Fibroblast of lung (primary cell): Measurements from ENCODE around the gene RGS19. TPM values are rescaled to one million over a fixed set of nuclear protein-coding genes. Genes with fewer than 3 reads are reported as not detected.
"Not testable (repeated sequence)": the region's sequence is repeated elsewhere in the genome, so short reads cannot be mapped to it uniquely, and the experiment has no call there.

Source experiments
- DNase-seq, 2 donors: peaks; one replicate each; pipeline versions ENCODE4 v3.0.0 to v3.0.0-alpha.2; 2010; ENCODE audit warnings: low read depth in 2 of 2
- H2AFZ ChIP-seq: 2 replicates; pipeline ENCODE4 v1.5.1; 2012; ENCODE audit warnings: low read length, control low read depth, inconsistent platforms
- H3K27ac ChIP-seq: 2 replicates; pipeline ENCODE4 v1.5.1; 2011; ENCODE audit warnings: low read length, control low read depth; ENCODE audit not compliant: insufficient read depth
- H3K27me3 ChIP-seq: 2 replicates; pipeline ENCODE4 v1.5.1; 2011; ENCODE audit warnings: mild to moderate bottlenecking, low read length; ENCODE audit not compliant: control insufficient read depth, insufficient read depth
- H3K36me3 ChIP-seq: 2 replicates; pipeline ENCODE4 v1.5.1; 2011; ENCODE audit warnings: low read length; ENCODE audit not compliant: control insufficient read depth, insufficient read depth
- H3K4me1 ChIP-seq: 2 replicates; pipeline ENCODE4 v1.5.1; 2011; ENCODE audit warnings: low read length; ENCODE audit not compliant: control insufficient read depth, insufficient read depth; ENCODE audit errors: extremely low read depth
- H3K4me2 ChIP-seq: 2 replicates; pipeline ENCODE4 v1.5.1; 2011; ENCODE audit warnings: low read length, control low read depth; ENCODE audit not compliant: insufficient read depth; ENCODE audit errors: extremely low read depth
- H3K4me3 ChIP-seq, 4 experiments: fragments of 200-600 bp in 1 of 4; sonication (generic) in 1 of 4; replicated peaks in 1 of 4; 2 replicates each; pipeline ENCODE4 v1.5.1; 2011 to 2016; ENCODE audit warnings: low read length in 4 of 4, low read depth in 3 of 4, mild to moderate bottlenecking in 3 of 4, control low read depth in 2 of 4, inconsistent platforms in 1 of 4, mixed read lengths in 1 of 4; ENCODE audit not compliant: insufficient read depth in 1 of 4; ENCODE audit errors: control extremely low read depth in 1 of 4
- H3K79me2 ChIP-seq: 2 replicates; pipeline ENCODE4 v1.5.1; 2012; ENCODE audit warnings: mild to moderate bottlenecking, low read length, inconsistent platforms; ENCODE audit not compliant: control insufficient read depth, insufficient read depth
- H3K9ac ChIP-seq: 2 replicates; pipeline ENCODE4 v1.5.1; 2011; ENCODE audit warnings: mild to moderate bottlenecking, low read length, control low read depth; ENCODE audit not compliant: insufficient read depth
- H3K9me3 ChIP-seq: 2 replicates; pipeline ENCODE4 v1.5.1; 2012; ENCODE audit warnings: low read depth, low read length; ENCODE audit not compliant: control insufficient read depth, insufficient read depth
- H4K20me1 ChIP-seq: 2 replicates; pipeline ENCODE4 v1.5.1; 2011; ENCODE audit warnings: low read length; ENCODE audit not compliant: control insufficient read depth, insufficient read depth; ENCODE audit errors: extremely low read depth
- CTCF ChIP-seq, 2 donors: IDR thresholded peaks in 1 of 2; conservative IDR thresholded peaks in 1 of 2; 1 replicate in 1 of 2; 2 replicates in 1 of 2; pipeline ENCODE4 v1.5.1; 2011 to 2012; ENCODE audit warnings: low read length in 2 of 2, control low read depth in 1 of 2, inconsistent platforms in 1 of 2, low read depth in 1 of 2, mild to moderate bottlenecking in 1 of 2
- EZH2 ChIP-seq: IDR thresholded peaks from 2 replicates; pipeline ENCODE4 v1.5.1; 2012; ENCODE audit warnings: low read length, control low read depth, mild to moderate bottlenecking; ENCODE audit errors: missing control alignments
- polyA plus RNA-seq, 2 donors: library from polyadenylated mRNA; depleted of rRNA in 1 of 2; stranded (reverse) in 1 of 2; unstranded in 1 of 2; fragments of >200 nt; gene quantifications; 2 replicates each; pipeline ENCODE4 v1.2.1, GENCODE V29; 2011 to 2012; ENCODE audit warnings: missing spikeins in 1 of 2
- total RNA-seq: library from RNA; depleted of rRNA; stranded (reverse); fragments of >200 nt; gene quantifications from 2 replicates; pipeline ENCODE4 v1.2.1, GENCODE V29; 2014

The RGS19 gene
- total and polyA plus RNA-seq, 2 donors (not counting 1 experiment from before 2014, with no cell fraction given): 5.8 to 9.1 TPM

- TF ChIP-seq CTCF (conservative IDR thresholded peaks at IDR 0.05 in 1 of 2, IDR thresholded peaks at IDR 0.05 in 1 of 2; ENCODE audit: low read depth in 1 of 2, low read length in 2 of 2) (no peak), EZH2 (no peak)
- Histone ChIP-seq H3K4me1 (no peaks in the 10 kb centered on the region), H3K4me3 (no peak overlapping the region), H3K79me2 (no peaks in the 10 kb centered on the region), H3K36me3 (no peaks in the 10 kb centered on the region), H3K4me2 (no peak overlapping the region), H3K27ac (no peak overlapping the region), H2AFZ (no peak overlapping the region), H3K27me3 (no peaks in the 10 kb centered on the region), H4K20me1 (no peaks in the 10 kb centered on the region), H3K9ac (no peak overlapping the region), H3K9me3 (no peaks in the 10 kb centered on the region)
- DNase-seq: no peak
These were observed 12.0 kb upstream of the RGS19 start for GRCh38 chr20:64091340-64091739.

GRCh38 chr20:64090165-64090564, 10.8 kb upstream of the RGS19 start:
- Histone ChIP-seq H3K27me3 (peaks cover 11% of the 10 kb centered on the region), H3K4me3 (no peak overlapping the region), H2AFZ (no peak overlapping the region), H3K4me1 (no peaks in the 10 kb centered on the region), H3K9ac (no peak overlapping the region), H3K36me3 (no peaks in the 10 kb centered on the region), H3K9me3 (no peaks in the 10 kb centered on the region), H3K27ac (no peak overlapping the region), H4K20me1 (no peaks in the 10 kb centered on the region), H3K79me2 (no peaks in the 10 kb centered on the region), H3K4me2 (no peak overlapping the region)
- TF ChIP-seq CTCF (conservative IDR thresholded peaks at IDR 0.05 in 1 of 2, IDR thresholded peaks at IDR 0.05 in 1 of 2; ENCODE audit: low read depth in 1 of 2, low read length in 2 of 2) (no peak), EZH2 (no peak)
- no peak for DNase-seq

- H3K27ac ChIP-seq, H3K36me3 ChIP-seq, H2AFZ ChIP-seq, H3K9me3 ChIP-seq, H3K79me2 ChIP-seq, H3K4me2 ChIP-seq, H3K4me3 ChIP-seq, H3K4me1 ChIP-seq, DNase-seq, H3K9ac ChIP-seq, H4K20me1 ChIP-seq: not testable (repeated sequence)
- H3K27me3 ChIP-seq: peaks cover 20% of the 10 kb centered on the region
These were observed 9.3 kb upstream of the RGS19 start for GRCh38 chr20:64088586-64088985.

GRCh38 chr20:64087226-64087825, 8.0 kb upstream of the RGS19 start:
- not testable (repeated sequence) for H3K4me1 ChIP-seq, H3K27ac ChIP-seq, H3K9ac ChIP-seq, H3K36me3 ChIP-seq, H3K9me3 ChIP-seq, H3K4me2 ChIP-seq, DNase-seq, H3K4me3 ChIP-seq, H2AFZ ChIP-seq, H4K20me1 ChIP-seq, H3K79me2 ChIP-seq
- peaks cover 24% of the 10 kb centered on the region for H3K27me3 ChIP-seq
